ENCODE measurements around the gene ASCL4.
"Not testable (repeated sequence)": the region's sequence is repeated elsewhere in the genome, so short reads cannot be mapped to it uniquely, and the experiment has no call there.

Gene ASCL4

GRCh38 chr12:107774349-107775029 lies at the start of gene ASCL4:
Gene ASCL4 (plus strand): TSS chr12:107774704. CDS start chr12:107775219, 515 bp downstream.
- Histone ChIP-seq H3K4me1 (ENCODE audit: low read length) (peaks cover 9% of the 10 kb centered on the region), H3K4me3 (ENCODE audit: low read length) (no peak within 1 kb of the TSS), H3K79me2 (ENCODE audit: low read length) (no peaks in the 10 kb centered on the region), H3K4me2 (ENCODE audit: low read depth, low read length) (no peak within 1 kb of the TSS), H4K20me1 (ENCODE audit: insufficient read depth, low read length) (no peaks in the 10 kb centered on the region), H3K9me3 (replicated peaks; ENCODE audit: insufficient read depth, low read length) (no peaks in the 10 kb centered on the region), H3F3A (ENCODE audit: insufficient read depth, low read length) (peaks cover 4% of the 10 kb centered on the region; the same call in 1 of the 2 replicates), H3K9me2 (replicated peaks; ENCODE audit: insufficient read depth, low read length) (no peaks in the 10 kb centered on the region), H3K9ac (ENCODE audit: low read length) (no peak within 1 kb of the TSS), H3K36me3 (replicated peaks; ENCODE audit: insufficient read depth, low read length) (no peaks in the 10 kb centered on the region), H2AFZ (ENCODE audit: low read length) (no peak within 1 kb of the TSS), H3K27ac (ENCODE audit: low read length) (no peak within 1 kb of the TSS), H3K27me3 (replicated peaks; ENCODE audit: insufficient read depth, low read length) (peaks cover 26% of the 10 kb centered on the region; the same call in 1 of the 2 replicates)
- TF ChIP-seq CTCF (IDR thresholded peaks at IDR 0.05; ENCODE audit: low read length) (no peak), EZH2 (optimal IDR thresholded peaks at IDR 0.05; ENCODE audit: low read depth, low read length) (no peak), EZH2phosphoT487 (IDR thresholded peaks at IDR 0.05; ENCODE audit: low read length) (no peak)
- DNase-seq: no peak

- not testable (repeated sequence) for H3K9me2 ChIP-seq (replicated peaks; ENCODE audit: insufficient read depth, low read length); H3K36me3 ChIP-seq (replicated peaks; ENCODE audit: insufficient read depth, low read length); H3K4me1 ChIP-seq (ENCODE audit: low read length); H3K4me2 ChIP-seq (ENCODE audit: low read depth, low read length); H3K4me3 ChIP-seq (ENCODE audit: low read length); DNase-seq; H3K9ac ChIP-seq (ENCODE audit: low read length); H3F3A ChIP-seq (ENCODE audit: insufficient read depth, low read length); H3K9me3 ChIP-seq (replicated peaks; ENCODE audit: insufficient read depth, low read length); H3K27ac ChIP-seq (ENCODE audit: low read length); H4K20me1 ChIP-seq (ENCODE audit: insufficient read depth, low read length); H2AFZ ChIP-seq (ENCODE audit: low read length); H3K79me2 ChIP-seq (ENCODE audit: low read length); H3K27me3 ChIP-seq (replicated peaks; ENCODE audit: insufficient read depth, low read length)
Measured at GRCh38 chr12:107727327-107727726, 47.2 kb upstream of the ASCL4 start.

- not testable (repeated sequence) for H3K9me3 ChIP-seq (replicated peaks; ENCODE audit: insufficient read depth, low read length); H2AFZ ChIP-seq (ENCODE audit: low read length); H3K4me2 ChIP-seq (ENCODE audit: low read depth, low read length); H4K20me1 ChIP-seq (ENCODE audit: insufficient read depth, low read length); H3K27ac ChIP-seq (ENCODE audit: low read length); H3K36me3 ChIP-seq (replicated peaks; ENCODE audit: insufficient read depth, low read length); H3K27me3 ChIP-seq (replicated peaks; ENCODE audit: insufficient read depth, low read length); H3K4me3 ChIP-seq (ENCODE audit: low read length); H3K9me2 ChIP-seq (replicated peaks; ENCODE audit: insufficient read depth, low read length); H3F3A ChIP-seq (ENCODE audit: insufficient read depth, low read length); DNase-seq; H3K79me2 ChIP-seq (ENCODE audit: low read length); H3K9ac ChIP-seq (ENCODE audit: low read length); H3K4me1 ChIP-seq (ENCODE audit: low read length)
Measured at GRCh38 chr12:107727742-107728141, 46.8 kb upstream of the ASCL4 start.

- H3K27me3 ChIP-seq (replicated peaks; ENCODE audit: insufficient read depth, low read length): no peaks in the 10 kb centered on the region
- no peak for TF ChIP-seq EZH2 (optimal IDR thresholded peaks at IDR 0.05; ENCODE audit: low read depth, low read length)
- no peak for TF ChIP-seq EZH2phosphoT487 (IDR thresholded peaks at IDR 0.05; ENCODE audit: low read length)
- no peak for TF ChIP-seq CTCF (IDR thresholded peaks at IDR 0.05; ENCODE audit: low read length)
- DNase-seq: no peak
Measured at GRCh38 chr12:107730618-107731341, 43.7 kb upstream of the ASCL4 start.

More at GRCh38 chr12:107730618-107731341, 43.7 kb upstream of the ASCL4 start:
- H3K9me3 ChIP-seq (replicated peaks; ENCODE audit: insufficient read depth, low read length): no peaks in the 10 kb centered on the region
- no peaks in the 10 kb centered on the region for H3F3A ChIP-seq (ENCODE audit: insufficient read depth, low read length)
- H3K9ac ChIP-seq (ENCODE audit: low read length): no peak overlapping the region
- H3K79me2 ChIP-seq (ENCODE audit: low read length): no peaks in the 10 kb centered on the region
- H3K4me1 ChIP-seq (ENCODE audit: low read length): no peaks in the 10 kb centered on the region
- H4K20me1 ChIP-seq (ENCODE audit: insufficient read depth, low read length): no peaks in the 10 kb centered on the region
- H3K4me3 ChIP-seq (ENCODE audit: low read length): no peak overlapping the region
- no peak overlapping the region for H3K4me2 ChIP-seq (ENCODE audit: low read depth, low read length)
- no peak overlapping the region for H3K27ac ChIP-seq (ENCODE audit: low read length)
- H3K36me3 ChIP-seq (replicated peaks; ENCODE audit: insufficient read depth, low read length): no peaks in the 10 kb centered on the region; the same call in 1 of the 2 replicates
- H3K9me2 ChIP-seq (replicated peaks; ENCODE audit: insufficient read depth, low read length): no peaks in the 10 kb centered on the region
- H2AFZ ChIP-seq (ENCODE audit: low read length): no peak overlapping the region
